H1 (cell line): ENCODE results near the gene MICU1.

ENCODE experiments used
- BCL11A ChIP-seq, 2 experiments: IDR thresholded peaks; one replicate each; pipeline ENCODE4 v1.6.1; 2011; ENCODE audit warnings: low read depth in 2 of 2, low read length in 2 of 2, mild to moderate bottlenecking in 2 of 2
- BRCA1 ChIP-seq: IDR thresholded peaks from 2 replicates; pipeline ENCODE4 v1.6.1; 2012; ENCODE audit warnings: low read depth, low read length, improper control_type of control experiment
- CEBPB ChIP-seq: IDR thresholded peaks from 2 replicates; pipeline ENCODE4 v1.6.1; 2012; ENCODE audit warnings: low read depth, low read length
- CHD1 ChIP-seq: IDR thresholded peaks from 2 replicates; pipeline ENCODE4 v1.6.1; 2012; ENCODE audit warnings: low read depth, low read length, improper control_type of control experiment
- CREB1 ChIP-seq: IDR thresholded peaks from 2 replicates; pipeline ENCODE4 v1.6.1; 2012; ENCODE audit warnings: inconsistent platforms
- CTBP2 ChIP-seq: IDR thresholded peaks from 2 replicates; pipeline ENCODE4 v1.7.0; 2011; ENCODE audit warnings: borderline replicate concordance, mild to moderate bottlenecking, moderate library complexity, mixed read lengths, low read length; ENCODE audit not compliant: insufficient read depth, insufficient read length
- RAD21 ChIP-seq, 2 experiments: IDR thresholded peaks in 1 of 2; conservative IDR thresholded peaks in 1 of 2; 2 replicates each; pipeline ENCODE4 v1.6.1; 2011; ENCODE audit warnings: low read depth in 2 of 2, low read length in 2 of 2, improper control_type of control experiment in 1 of 2, inconsistent platforms in 1 of 2, mild to moderate bottlenecking in 1 of 2, moderate library complexity in 1 of 2
- SAP30 ChIP-seq: fragments of 300-600 bp; sonication (generic); IDR thresholded peaks from 2 replicates; pipeline ENCODE4 v1.7.1; 2012; ENCODE audit warnings: low read length, moderate library complexity, mild to moderate bottlenecking, inconsistent platforms; ENCODE audit not compliant: insufficient read depth, insufficient replicate concordance
- SRF ChIP-seq: IDR thresholded peaks from 2 replicates; pipeline ENCODE4 v1.6.1; 2011; ENCODE audit warnings: mild to moderate bottlenecking, low read depth, low read length, moderate library complexity
- ZNF274 ChIP-seq: IDR thresholded peaks from 2 replicates; pipeline ENCODE4 v1.7.0; 2012; ENCODE audit warnings: low read length, borderline replicate concordance; ENCODE audit errors: extremely low read depth
- TF ChIP-seq, protein P1 (sequence below): IDR thresholded peaks from 2 replicates; pipeline ENCODE4 v1.6.1; 2011; ENCODE audit warnings: low read length, improper control_type of control experiment
- TF ChIP-seq, protein P2 (sequence below), 3 experiments: IDR thresholded peaks; 1 replicate in 2 of 3; 2 replicates in 1 of 3; pipeline versions ENCODE4 v1.5.1 to v1.6.1; 2011; ENCODE audit warnings: low read length in 3 of 3, mild to moderate bottlenecking in 3 of 3, inconsistent platforms in 2 of 3, low read depth in 1 of 3, moderate library complexity in 1 of 3; ENCODE audit not compliant: insufficient read depth in 1 of 3; ENCODE audit errors: control extremely low read depth in 1 of 3
- TF ChIP-seq, protein P3 (sequence below): IDR thresholded peaks from 2 replicates; pipeline ENCODE4 v1.6.1; 2012; ENCODE audit warnings: low read length, inconsistent platforms

DNA sequence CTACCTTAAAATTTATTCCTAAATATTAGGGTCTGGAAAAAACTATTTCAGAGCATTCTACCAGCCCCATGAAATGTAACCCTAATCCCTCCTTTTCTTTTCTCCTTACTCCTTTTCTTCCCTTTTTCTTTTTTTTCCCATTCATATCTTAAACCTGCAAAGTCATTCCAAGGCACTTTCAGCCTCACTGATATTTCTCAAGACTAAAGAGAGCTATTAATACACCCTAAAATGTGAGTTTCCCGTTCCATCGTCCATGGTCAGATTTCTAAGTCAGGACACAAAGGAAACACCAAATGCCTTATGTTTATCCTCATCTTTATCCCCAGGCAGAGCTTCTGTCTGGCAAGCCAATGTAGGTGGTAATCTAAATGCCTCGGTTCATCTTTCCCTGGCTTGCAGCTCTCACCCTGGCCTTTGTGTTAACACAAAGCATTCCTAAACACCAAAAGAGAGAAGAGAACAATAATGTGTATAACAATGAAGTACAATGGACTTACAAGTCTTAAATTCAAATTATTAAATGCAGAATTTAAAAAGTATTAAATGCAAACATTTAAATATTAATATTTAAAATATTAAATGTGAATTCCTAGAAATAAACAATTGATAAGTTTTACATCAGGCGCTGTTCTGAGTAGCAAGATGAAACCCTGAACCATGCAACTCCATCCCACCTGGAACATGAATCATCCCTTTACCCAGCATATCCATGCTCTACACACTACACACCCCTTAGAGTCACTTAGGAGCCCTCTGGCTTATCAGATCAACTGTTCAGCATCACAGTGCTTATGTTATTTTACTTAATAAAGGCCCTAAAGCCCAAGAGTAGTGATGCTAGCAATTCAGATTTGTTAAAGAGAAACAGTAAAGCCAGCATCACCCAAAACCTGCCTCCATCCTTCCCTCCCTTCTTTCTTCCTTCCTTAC, 26.8 kb downstream of the MICU1 start:
- TF ChIP-seq, protein P1, sequence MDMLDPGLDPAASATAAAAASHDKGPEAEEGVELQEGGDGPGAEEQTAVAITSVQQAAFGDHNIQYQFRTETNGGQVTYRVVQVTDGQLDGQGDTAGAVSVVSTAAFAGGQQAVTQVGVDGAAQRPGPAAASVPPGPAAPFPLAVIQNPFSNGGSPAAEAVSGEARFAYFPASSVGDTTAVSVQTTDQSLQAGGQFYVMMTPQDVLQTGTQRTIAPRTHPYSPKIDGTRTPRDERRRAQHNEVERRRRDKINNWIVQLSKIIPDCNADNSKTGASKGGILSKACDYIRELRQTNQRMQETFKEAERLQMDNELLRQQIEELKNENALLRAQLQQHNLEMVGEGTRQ = no peak
- TF ChIP-seq CEBPB = no peak
- TF ChIP-seq, protein P2, sequence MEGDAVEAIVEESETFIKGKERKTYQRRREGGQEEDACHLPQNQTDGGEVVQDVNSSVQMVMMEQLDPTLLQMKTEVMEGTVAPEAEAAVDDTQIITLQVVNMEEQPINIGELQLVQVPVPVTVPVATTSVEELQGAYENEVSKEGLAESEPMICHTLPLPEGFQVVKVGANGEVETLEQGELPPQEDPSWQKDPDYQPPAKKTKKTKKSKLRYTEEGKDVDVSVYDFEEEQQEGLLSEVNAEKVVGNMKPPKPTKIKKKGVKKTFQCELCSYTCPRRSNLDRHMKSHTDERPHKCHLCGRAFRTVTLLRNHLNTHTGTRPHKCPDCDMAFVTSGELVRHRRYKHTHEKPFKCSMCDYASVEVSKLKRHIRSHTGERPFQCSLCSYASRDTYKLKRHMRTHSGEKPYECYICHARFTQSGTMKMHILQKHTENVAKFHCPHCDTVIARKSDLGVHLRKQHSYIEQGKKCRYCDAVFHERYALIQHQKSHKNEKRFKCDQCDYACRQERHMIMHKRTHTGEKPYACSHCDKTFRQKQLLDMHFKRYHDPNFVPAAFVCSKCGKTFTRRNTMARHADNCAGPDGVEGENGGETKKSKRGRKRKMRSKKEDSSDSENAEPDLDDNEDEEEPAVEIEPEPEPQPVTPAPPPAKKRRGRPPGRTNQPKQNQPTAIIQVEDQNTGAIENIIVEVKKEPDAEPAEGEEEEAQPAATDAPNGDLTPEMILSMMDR (IDR thresholded peaks at IDR 0.05; ENCODE audit: control extremely low read depth in 1 of 3, insufficient read depth in 1 of 3, low read depth in 1 of 3, low read length in 3 of 3) = no peak
- no peak for TF ChIP-seq CREB1
- TF ChIP-seq SAP30 = no peak
- no peak for TF ChIP-seq BCL11A (IDR thresholded peaks at IDR 0.05; ENCODE audit: low read depth in 2 of 2, low read length in 2 of 2)
- TF ChIP-seq ZNF274 = no peak
- TF ChIP-seq BRCA1 = no peak
- TF ChIP-seq, protein P3, sequence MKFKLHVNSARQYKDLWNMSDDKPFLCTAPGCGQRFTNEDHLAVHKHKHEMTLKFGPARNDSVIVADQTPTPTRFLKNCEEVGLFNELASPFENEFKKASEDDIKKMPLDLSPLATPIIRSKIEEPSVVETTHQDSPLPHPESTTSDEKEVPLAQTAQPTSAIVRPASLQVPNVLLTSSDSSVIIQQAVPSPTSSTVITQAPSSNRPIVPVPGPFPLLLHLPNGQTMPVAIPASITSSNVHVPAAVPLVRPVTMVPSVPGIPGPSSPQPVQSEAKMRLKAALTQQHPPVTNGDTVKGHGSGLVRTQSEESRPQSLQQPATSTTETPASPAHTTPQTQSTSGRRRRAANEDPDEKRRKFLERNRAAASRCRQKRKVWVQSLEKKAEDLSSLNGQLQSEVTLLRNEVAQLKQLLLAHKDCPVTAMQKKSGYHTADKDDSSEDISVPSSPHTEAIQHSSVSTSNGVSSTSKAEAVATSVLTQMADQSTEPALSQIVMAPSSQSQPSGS = no peak
- no peak for TF ChIP-seq CTBP2
- no peak for TF ChIP-seq CHD1
- no peak for TF ChIP-seq RAD21 (IDR thresholded peaks at IDR 0.05 in 1 of 2, conservative IDR thresholded peaks at IDR 0.05 in 1 of 2; ENCODE audit: low read depth in 2 of 2, low read length in 2 of 2)
- no peak for TF ChIP-seq SRF
